ENCODE data around the gene SELPLG.

- TF ChIP-seq CTCF (IDR thresholded peaks at IDR 0.05), result no peak
- no peak for TF ChIP-seq POLR2A (IDR thresholded peaks at IDR 0.05; ENCODE audit: low read depth)
- no peak for TF ChIP-seq POLR2AphosphoS5 (IDR thresholded peaks at IDR 0.05)
- TF ChIP-seq EP300 (IDR thresholded peaks at IDR 0.05), result no peak
Measured at GRCh38 chr12:108575199-108575912, 58.3 kb downstream of the SELPLG start.
